DOHH2 (cell line): Measurements from ENCODE around the gene ADAM33.

Experiments used
- H3F3A ChIP-seq: fragments of 200-600 bp; sonication (generic), shearing (Covaris generic); 2 replicates; pipeline ENCODE4 v1.6.0; 2016; ENCODE audit warnings: antibody characterized with exemption, mild to moderate bottlenecking; ENCODE audit not compliant: control insufficient read depth, insufficient read depth
- H3K27ac ChIP-seq: fragments of 200-600 bp; sonication (generic); 2 replicates; pipeline ENCODE4 v1.5.1; 2014; ENCODE audit warnings: low read depth, mild to moderate bottlenecking, low read length, moderate library complexity
- H3K27me3 ChIP-seq: fragments of 200-600 bp; sonication (generic); 2 replicates; pipeline ENCODE4 v1.6.1; 2014; ENCODE audit warnings: mild to moderate bottlenecking, low read length, mixed read lengths; ENCODE audit not compliant: control insufficient read depth
- H3K36me3 ChIP-seq: fragments of 200-600 bp; sonication (generic); 2 replicates; pipeline ENCODE4 v1.6.1; 2014; ENCODE audit warnings: mild to moderate bottlenecking, low read length, moderate library complexity, mixed read lengths; ENCODE audit not compliant: control insufficient read depth
- H3K4me1 ChIP-seq: fragments of 200-600 bp; sonication (generic); 2 replicates; pipeline ENCODE4 v1.6.1; 2014; ENCODE audit warnings: mild to moderate bottlenecking, low read length, mixed read lengths; ENCODE audit not compliant: control insufficient read depth
- H3K4me2 ChIP-seq: fragments of 200-600 bp; sonication (generic); 2 replicates; pipeline ENCODE4 v1.6.0; 2014; ENCODE audit warnings: mild to moderate bottlenecking, low read length, moderate library complexity
- H3K4me3 ChIP-seq: fragments of 200-600 bp; sonication (generic); 2 replicates; pipeline ENCODE4 v1.5.1; 2014; ENCODE audit warnings: mild to moderate bottlenecking, low read length, mixed read lengths
- H3K79me2 ChIP-seq: fragments of 200-600 bp; sonication (generic); 2 replicates; pipeline ENCODE4 v1.6.1; 2014; ENCODE audit warnings: mild to moderate bottlenecking, low read length, mixed read lengths; ENCODE audit not compliant: control insufficient read depth
- H3K9me2 ChIP-seq: fragments of 200-600 bp; sonication (generic); replicated peaks from 2 replicates; pipeline ENCODE4 v1.6.1; 2014; ENCODE audit warnings: mild to moderate bottlenecking, low read length, mixed read lengths; ENCODE audit not compliant: control insufficient read depth
- H3K9me3 ChIP-seq: fragments of 200-600 bp; sonication (generic); 2 replicates; pipeline ENCODE4 v1.6.1; 2014; ENCODE audit warnings: antibody characterized with exemption, low read length, mixed read lengths; ENCODE audit not compliant: control insufficient read depth, insufficient read depth
- H4K20me1 ChIP-seq: fragments of 200-600 bp; sonication (generic); 2 replicates; pipeline ENCODE4 v1.6.0; 2014; ENCODE audit warnings: low read depth, mild to moderate bottlenecking, antibody characterized with exemption, low read length, moderate library complexity; ENCODE audit not compliant: control insufficient read depth, insufficient read depth
- CTCF ChIP-seq: fragments of 200-600 bp; sonication (generic); IDR thresholded peaks from one replicate; pipeline ENCODE4 v1.5.1; 2014; ENCODE audit warnings: antibody characterized with exemption, mild to moderate bottlenecking, low read depth, low read length; ENCODE audit not compliant: poor library complexity, severe bottlenecking
- EZH2phosphoT487 ChIP-seq: fragments of 200-600 bp; sonication (generic); IDR thresholded peaks from 2 replicates; pipeline ENCODE4 v1.6.1; 2017; ENCODE audit warnings: borderline replicate concordance, mild to moderate bottlenecking, antibody characterized with exemption, low read length, moderate library complexity, mixed read lengths

Gene ADAM33

GRCh38 chr20:3631534-3631933 is 50.3 kb downstream of the ADAM33 start:
- no peaks in the 10 kb centered on the region for H3K9me3 ChIP-seq
- H3K4me1 ChIP-seq: no peaks in the 10 kb centered on the region
- no peak overlapping the region for H3K4me2 ChIP-seq
- H3K27ac ChIP-seq: no peak overlapping the region
- no peaks in the 10 kb centered on the region for H3K36me3 ChIP-seq
- TF ChIP-seq CTCF (no peak), EZH2phosphoT487 (no peak)
- H4K20me1 ChIP-seq: no peaks in the 10 kb centered on the region
- no peaks in the 10 kb centered on the region for H3K27me3 ChIP-seq
- no peaks in the 10 kb centered on the region for H3K9me2 ChIP-seq
- no peaks in the 10 kb centered on the region for H3K79me2 ChIP-seq
- no peak overlapping the region for H3K4me3 ChIP-seq
- no peaks in the 10 kb centered on the region for H3F3A ChIP-seq

GRCh38 chr20:3630429-3630828 is 51.4 kb downstream of the ADAM33 start:
- Histone ChIP-seq H3K4me1 (no peaks in the 10 kb centered on the region), H3K79me2 (no peaks in the 10 kb centered on the region), H3K9me2 (no peaks in the 10 kb centered on the region), H3F3A (no peaks in the 10 kb centered on the region), H3K27ac (no peak overlapping the region), H3K9me3 (no peaks in the 10 kb centered on the region), H4K20me1 (no peaks in the 10 kb centered on the region), H3K4me2 (no peak overlapping the region), H3K27me3 (no peaks in the 10 kb centered on the region), H3K36me3 (no peaks in the 10 kb centered on the region), H3K4me3 (no peak overlapping the region)
- TF ChIP-seq CTCF: no peak

- H3K36me3 ChIP-seq: no peaks in the 10 kb centered on the region
- H3K9me3 ChIP-seq: no peaks in the 10 kb centered on the region
- H3K9me2 ChIP-seq: no peaks in the 10 kb centered on the region
- H3K4me1 ChIP-seq: no peaks in the 10 kb centered on the region
- TF ChIP-seq CTCF (no peak), EZH2phosphoT487 (no peak)
- H3K4me2 ChIP-seq: no peak overlapping the region
- no peaks in the 10 kb centered on the region for H3F3A ChIP-seq
- H3K79me2 ChIP-seq: no peaks in the 10 kb centered on the region
- no peaks in the 10 kb centered on the region for H3K27me3 ChIP-seq
- no peak overlapping the region for H3K27ac ChIP-seq
- no peak overlapping the region for H3K4me3 ChIP-seq
- no peaks in the 10 kb centered on the region for H4K20me1 ChIP-seq
Observed at GRCh38 chr20:3629893-3630292, 51.9 kb downstream of the ADAM33 start.
